Liver (tissue), 3 donors: ENCODE results near the gene SUSD5.

ENCODE experiments used
- ATF3 ChIP-seq: IDR thresholded peaks from 2 replicates; pipeline ENCODE4 v1.6.1; 2016; ENCODE audit warnings: antibody characterized with exemption
- CTCF ChIP-seq: fragments of 150-350 bp; IDR thresholded peaks from 2 replicates; pipeline ENCODE4 v1.5.1; 2017; ENCODE audit warnings: improper control_type of control experiment, low read depth, low read length; ENCODE audit not compliant: missing input control
- REST ChIP-seq: IDR thresholded peaks from 2 replicates; pipeline ENCODE4 v1.6.1; 2016; ENCODE audit warnings: antibody characterized with exemption, mild to moderate bottlenecking
- RXRA ChIP-seq, 2 donors: IDR thresholded peaks; 2 replicates each; pipeline ENCODE4 v1.6.1; 2017 to 2018; ENCODE audit warnings: antibody characterized with exemption in 2 of 2, mild to moderate bottlenecking in 1 of 2
- SP1 ChIP-seq: IDR thresholded peaks from 2 replicates; pipeline ENCODE4 v1.6.1; 2018; ENCODE audit warnings: antibody characterized with exemption, mild to moderate bottlenecking
- TAF1 ChIP-seq: conservative IDR thresholded peaks from 2 replicates; pipeline ENCODE4 v1.6.1; 2016; ENCODE audit warnings: antibody characterized with exemption, mild to moderate bottlenecking
- YY1 ChIP-seq: IDR thresholded peaks from 2 replicates; pipeline ENCODE4 v1.6.1; 2016; ENCODE audit warnings: antibody characterized with exemption, mild to moderate bottlenecking
- donor health status: healthy.
- donor health status: healthy.

DNA sequence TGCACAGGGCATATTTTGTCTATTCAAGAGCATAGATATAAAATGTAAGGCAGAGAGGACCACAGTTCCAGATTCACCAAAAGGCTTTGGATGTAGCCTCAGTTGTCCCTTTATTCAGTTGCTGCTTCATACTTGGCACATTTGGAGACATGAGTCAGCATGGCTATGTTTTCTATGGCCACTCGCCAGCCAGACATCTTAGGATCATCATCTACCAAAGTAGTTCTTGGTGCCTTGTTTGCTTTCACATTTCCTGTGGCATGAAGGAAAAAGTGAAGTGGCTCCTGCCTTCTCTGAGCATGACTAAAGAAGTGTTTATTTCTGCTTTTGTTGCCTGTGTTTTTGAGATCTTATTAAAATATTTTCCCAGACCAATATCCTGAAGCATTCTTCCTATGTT is 7.2 kb downstream of the SUSD5 start:
- TF ChIP-seq CTCF (no peak), REST (no peak), YY1 (no peak), ATF3 (no peak), TAF1 (no peak), SP1 (no peak), RXRA (IDR thresholded peaks at IDR 0.05) (no peak)
